Measurements from ENCODE around the gene PDS5B. TPM values are rescaled to one million over a fixed set of nuclear protein-coding genes. Genes with fewer than 3 reads are reported as not detected.
"Not testable (repeated sequence)": the region's sequence is repeated elsewhere in the genome, so short reads cannot be mapped to it uniquely, and the experiment has no call there.

PDS5B gene
- total and polyA plus RNA-seq, 2 experiments from 2014 or later, result 16.6 to 34.0 TPM

GRCh38 chr13:32825481-32825880 is 239.2 kb downstream of the PDS5B start:
- Histone ChIP-seq H2AFZ (no peak overlapping the region), H4K20me1 (ENCODE audit: insufficient read depth, poor library complexity, severe bottlenecking) (no peaks in the 10 kb centered on the region), H3K27ac (peak overlapping the region; percentile 18), H3K4me2 (no peak overlapping the region), H3K36me3 (replicated peaks; ENCODE audit: insufficient read depth, low read depth) (no peaks in the 10 kb centered on the region), H3K27me3 (no peaks in the 10 kb centered on the region), H3K4me1 (ENCODE audit: insufficient read depth) (peaks cover 13% of the 10 kb centered on the region), H3K4me3 (no peak overlapping the region), H3K79me2 (no peaks in the 10 kb centered on the region), H3K9me3 (ENCODE audit: low read depth) (no peaks in the 10 kb centered on the region), H3K9me2 (replicated peaks; ENCODE audit: insufficient read depth) (no peaks in the 10 kb centered on the region)
- no peak for TF ChIP-seq EZH2 (IDR thresholded peaks at IDR 0.05; ENCODE audit: borderline replicate concordance)
- no peak for TF ChIP-seq EZH2phosphoT487 (IDR thresholded peaks at IDR 0.05; ENCODE audit: low read depth, severe bottlenecking, unreplicated experiment)
- TF ChIP-seq, protein P1, sequence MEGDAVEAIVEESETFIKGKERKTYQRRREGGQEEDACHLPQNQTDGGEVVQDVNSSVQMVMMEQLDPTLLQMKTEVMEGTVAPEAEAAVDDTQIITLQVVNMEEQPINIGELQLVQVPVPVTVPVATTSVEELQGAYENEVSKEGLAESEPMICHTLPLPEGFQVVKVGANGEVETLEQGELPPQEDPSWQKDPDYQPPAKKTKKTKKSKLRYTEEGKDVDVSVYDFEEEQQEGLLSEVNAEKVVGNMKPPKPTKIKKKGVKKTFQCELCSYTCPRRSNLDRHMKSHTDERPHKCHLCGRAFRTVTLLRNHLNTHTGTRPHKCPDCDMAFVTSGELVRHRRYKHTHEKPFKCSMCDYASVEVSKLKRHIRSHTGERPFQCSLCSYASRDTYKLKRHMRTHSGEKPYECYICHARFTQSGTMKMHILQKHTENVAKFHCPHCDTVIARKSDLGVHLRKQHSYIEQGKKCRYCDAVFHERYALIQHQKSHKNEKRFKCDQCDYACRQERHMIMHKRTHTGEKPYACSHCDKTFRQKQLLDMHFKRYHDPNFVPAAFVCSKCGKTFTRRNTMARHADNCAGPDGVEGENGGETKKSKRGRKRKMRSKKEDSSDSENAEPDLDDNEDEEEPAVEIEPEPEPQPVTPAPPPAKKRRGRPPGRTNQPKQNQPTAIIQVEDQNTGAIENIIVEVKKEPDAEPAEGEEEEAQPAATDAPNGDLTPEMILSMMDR (IDR thresholded peaks at IDR 0.05; ENCODE audit: poor library complexity), result no peak
- 77% methylated on average over 2 of the region's 2 CpGs for WGBS (ENCODE audit: low lambda C conversion rate, missing lambda C conversion rate)
- no peak for DNase-seq (ENCODE audit: low spot score)

- not testable (repeated sequence) for H3K4me2 ChIP-seq; H3K9me3 ChIP-seq (ENCODE audit: low read depth); H4K20me1 ChIP-seq (ENCODE audit: insufficient read depth, poor library complexity, severe bottlenecking); H3K4me3 ChIP-seq; H3K79me2 ChIP-seq; H3K27ac ChIP-seq; H3K27me3 ChIP-seq; H3K9me2 ChIP-seq (replicated peaks; ENCODE audit: insufficient read depth); DNase-seq (ENCODE audit: low spot score); H2AFZ ChIP-seq; H3K36me3 ChIP-seq (replicated peaks; ENCODE audit: insufficient read depth, low read depth)
- WGBS (ENCODE audit: low lambda C conversion rate, missing lambda C conversion rate), result 95% methylated on average over 5 of the region's 5 CpGs
- peaks cover 13% of the 10 kb centered on the region for H3K4me1 ChIP-seq (ENCODE audit: insufficient read depth)
Observed at GRCh38 chr13:32826372-32826771, 240.1 kb downstream of the PDS5B start.

Small RNA genes lying within 50 kb of the gene (small RNA-seq; reads per million reads assigned to genes)
- gene RNY1P4, result not detected

Other genes starting within 250 kb of the PDS5B start
- 5.2 and 7.1 TPM in 2 replicates for gene N4BP2L1, start 158.3 kb upstream of the PDS5B start, total RNA-seq
- 4.8 TPM in 2 replicates for gene N4BP2L1, start 158.3 kb upstream of the PDS5B start, polyA plus RNA-seq
- gene N4BP2L2, start 47.7 kb upstream of the PDS5B start, total RNA-seq, result 106 and 138 TPM in 2 replicates
- 102 and 131 TPM in 2 replicates for gene N4BP2L2, start 47.7 kb upstream of the PDS5B start, polyA plus RNA-seq